ENCODE results near the gene TAOK3.

DNA sequence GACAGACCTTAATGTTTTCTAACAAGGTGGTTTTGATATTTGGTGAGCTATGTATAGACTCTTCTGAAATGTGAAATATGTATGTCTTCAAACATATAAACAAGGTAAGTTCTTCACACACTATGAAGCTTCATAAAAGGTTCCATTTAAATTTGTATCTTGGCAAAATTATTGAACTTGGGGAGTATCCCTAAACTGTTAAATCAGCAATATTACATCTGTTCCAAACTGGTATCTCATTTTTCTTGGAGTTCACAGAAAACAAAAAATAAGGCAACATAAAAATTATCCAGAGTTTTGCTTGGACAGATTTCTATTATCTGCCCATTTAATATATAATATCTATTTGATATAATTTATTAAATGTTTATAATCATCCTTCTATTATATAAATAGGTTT lies 62.4 kb downstream of the TAOK3 start:
- TF ChIP-seq CTCF (IDR thresholded peaks at IDR 0.05), result no peak
- no peak for TF ChIP-seq POLR2A (IDR thresholded peaks at IDR 0.05)
